Neuronal stem cell (in vitro differentiated cells): ENCODE results near the gene HIVEP2.

ENCODE experiments used
- DNase-seq: peaks from one replicate; pipeline ENCODE4 v3.0.0-alpha.2; 2013; ENCODE audit warnings: low spot score
- H2AFZ ChIP-seq: one replicate; pipeline ENCODE4 v1.6.1; 2013; ENCODE audit warnings: mild to moderate bottlenecking, low read length, inconsistent platforms
- H2AK5ac ChIP-seq: 2 replicates; pipeline ENCODE4 v1.6.1; 2013; ENCODE audit warnings: low read depth, mild to moderate bottlenecking, inconsistent platforms, low read length, moderate library complexity, mixed read lengths
- H2BK120ac ChIP-seq: 2 replicates; pipeline ENCODE4 v1.6.1; 2013; ENCODE audit warnings: low read depth, mild to moderate bottlenecking, inconsistent platforms, low read length, moderate library complexity, mixed read lengths
- H2BK12ac ChIP-seq: one replicate; pipeline ENCODE4 v1.6.1; 2013; ENCODE audit warnings: low read length, inconsistent platforms
- H2BK15ac ChIP-seq: 2 replicates; pipeline ENCODE4 v1.6.1; 2013; ENCODE audit warnings: mild to moderate bottlenecking, low read length, inconsistent platforms, mixed read lengths
- H2BK5ac ChIP-seq: one replicate; pipeline ENCODE4 v1.6.1; 2013; ENCODE audit warnings: inconsistent platforms, mild to moderate bottlenecking, low read length, moderate library complexity
- H3K14ac ChIP-seq: one replicate; pipeline ENCODE4 v1.6.1; 2013; ENCODE audit warnings: low read length, inconsistent platforms
- H3K18ac ChIP-seq: 2 replicates; pipeline ENCODE4 v1.6.1; 2013; ENCODE audit warnings: low read length, inconsistent platforms
- H3K23ac ChIP-seq: 2 replicates; pipeline ENCODE4 v1.6.1; 2013; ENCODE audit warnings: low read depth, mild to moderate bottlenecking, mixed read lengths, low read length, inconsistent platforms; ENCODE audit not compliant: poor library complexity
- H3K27ac ChIP-seq: replicated peaks from 3 replicates; pipeline ENCODE4 v1.5.1; 2013; ENCODE audit warnings: low read length, inconsistent platforms
- H3K27me3 ChIP-seq, 3 experiments: 2 replicates each; pipeline ENCODE4 v1.6.1; 2013; ENCODE audit warnings: low read length in 3 of 3, mild to moderate bottlenecking in 2 of 3, inconsistent platforms in 1 of 3, low read depth in 1 of 3, mixed read lengths in 1 of 3, moderate library complexity in 1 of 3; ENCODE audit not compliant: control insufficient read depth in 3 of 3, insufficient read depth in 3 of 3
- H3K36me3 ChIP-seq, 2 donors: replicated peaks in 1 of 2; 2 replicates each; pipeline ENCODE4 v1.6.1; 2013; ENCODE audit warnings: low read length in 2 of 2; ENCODE audit not compliant: control insufficient read depth in 2 of 2, insufficient read depth in 2 of 2
- H3K4ac ChIP-seq: 2 replicates; pipeline ENCODE4 v1.6.1; 2013; ENCODE audit warnings: inconsistent platforms, mild to moderate bottlenecking, low read length, moderate library complexity
- H3K4me1 ChIP-seq, 2 donors: 1 replicate in 1 of 2; 2 replicates in 1 of 2; pipeline ENCODE4 v1.6.1; 2013; ENCODE audit warnings: low read length in 2 of 2, low read depth in 1 of 2; ENCODE audit not compliant: control insufficient read depth in 2 of 2, insufficient read depth in 1 of 2
- H3K4me2 ChIP-seq: one replicate; pipeline ENCODE4 v1.6.1; 2013; ENCODE audit warnings: mild to moderate bottlenecking, low read length, inconsistent platforms; ENCODE audit not compliant: insufficient read depth, poor library complexity, severe bottlenecking
- H3K4me3 ChIP-seq, 2 donors: 2 replicates each; pipeline ENCODE4 v1.5.1; 2013; ENCODE audit warnings: low read length in 2 of 2, mild to moderate bottlenecking in 2 of 2, inconsistent platforms in 1 of 2, moderate library complexity in 1 of 2
- H3K79me1 ChIP-seq: one replicate; pipeline ENCODE4 v1.6.1; 2013; ENCODE audit warnings: low read depth, mild to moderate bottlenecking, inconsistent platforms, low read length, moderate library complexity
- H3K9ac ChIP-seq: one replicate; pipeline ENCODE4 v1.6.1; 2013; ENCODE audit warnings: mild to moderate bottlenecking, low read depth, low read length, inconsistent platforms; ENCODE audit not compliant: poor library complexity
- H3K9me3 ChIP-seq, 2 donors: replicated peaks in 1 of 2; 2 replicates each; pipeline versions ENCODE3 to v1.6.1; 2013; ENCODE audit warnings: low read length in 2 of 2, mild to moderate bottlenecking in 2 of 2, inconsistent platforms in 1 of 2, low read depth in 1 of 2, mixed read lengths in 1 of 2, moderate library complexity in 1 of 2; ENCODE audit not compliant: control insufficient read depth in 2 of 2, insufficient read depth in 1 of 2
- H4K8ac ChIP-seq: one replicate; pipeline ENCODE4 v1.6.1; 2013; ENCODE audit warnings: low read depth, mild to moderate bottlenecking, inconsistent platforms, low read length, moderate library complexity
- H4K91ac ChIP-seq: one replicate; pipeline ENCODE4 v1.6.1; 2013; ENCODE audit warnings: low read length, low read depth, mild to moderate bottlenecking, inconsistent platforms; ENCODE audit not compliant: poor library complexity
- WGBS, 2 donors: extraction: QIAGEN DNeasy Blood & Tissue Kit; methylation state at CpG; one replicate each; pipeline ENCODE4 v1.1.7; 2013; ENCODE audit warnings: missing lambda C conversion rate in 2 of 2, mixed read lengths in 1 of 2; ENCODE audit not compliant: insufficient read length in 2 of 2, insufficient replicate concordance in 1 of 2; ENCODE audit errors: extremely low coverage in 2 of 2; 5-methylcytosine and 5-hydroxymethylcytosine counted together

Gene HIVEP2

GRCh38 chr6:142738035-142738396 is 207.0 kb downstream of the HIVEP2 start:
- Histone ChIP-seq H3K23ac (no peak overlapping the region), H3K4me1 (peaks cover 0 to 1% of the 10 kb centered on the region in 2 donors), H3K79me1 (no peaks in the 10 kb centered on the region), H4K8ac (no peak overlapping the region), H3K4ac (no peak overlapping the region), H4K91ac (no peak overlapping the region), H3K4me2 (no peak overlapping the region), H3K4me3 (no peak overlapping the region), H3K36me3 (no peaks in the 10 kb centered on the region), H3K27ac (no peak overlapping the region), H2BK5ac (no peak overlapping the region), H3K9ac (no peak overlapping the region), H3K18ac (no peak overlapping the region), H3K14ac (no peak overlapping the region), H3K9me3 (no peaks in the 10 kb centered on the region), H3K27me3 (no peaks in the 10 kb centered on the region), H2AK5ac (no peak overlapping the region), H2BK120ac (no peak overlapping the region), H2BK15ac (no peak overlapping the region), H2AFZ (no peak overlapping the region), H2BK12ac (no peak overlapping the region)
- DNase-seq: no peak
- WGBS, 2 donors: no CpG with 5 or more reads among the region's 4 CpGs

- H2BK120ac ChIP-seq: no peak overlapping the region
- H4K91ac ChIP-seq: no peak overlapping the region
- no peak overlapping the region for H3K4me3 ChIP-seq
- no peaks in the 10 kb centered on the region for H3K9me3 ChIP-seq
- no peak overlapping the region for H3K27ac ChIP-seq
- WGBS, 2 donors: no CpG with 5 or more reads among the region's 3 CpGs
- H2BK12ac ChIP-seq: no peak overlapping the region
- no peak overlapping the region for H2BK5ac ChIP-seq
- peaks cover 0 to 1% of the 10 kb centered on the region in 2 donors for H3K4me1 ChIP-seq
- no peak overlapping the region for H2AFZ ChIP-seq
- H3K36me3 ChIP-seq: no peaks in the 10 kb centered on the region
- no peak overlapping the region for H2BK15ac ChIP-seq
- H3K27me3 ChIP-seq: no peaks in the 10 kb centered on the region
- no peak overlapping the region for H4K8ac ChIP-seq
- H3K18ac ChIP-seq: no peak overlapping the region
- no peaks in the 10 kb centered on the region for H3K79me1 ChIP-seq
- H3K4me2 ChIP-seq: no peak overlapping the region
- no peak overlapping the region for H3K9ac ChIP-seq
- DNase-seq: no peak
- H2AK5ac ChIP-seq: no peak overlapping the region
- H3K14ac ChIP-seq: no peak overlapping the region
- no peak overlapping the region for H3K4ac ChIP-seq
- no peak overlapping the region for H3K23ac ChIP-seq
These were observed 207.5 kb downstream of the HIVEP2 start for GRCh38 chr6:142737368-142738034.

- H3K4ac ChIP-seq: no peak overlapping the region
- H3K36me3 ChIP-seq: no peaks in the 10 kb centered on the region
- H3K18ac ChIP-seq: no peak overlapping the region
- no peak overlapping the region for H3K23ac ChIP-seq
- WGBS, 2 donors: no CpG with 5 or more reads among the region's 4 CpGs
- H3K9me3 ChIP-seq: no peaks in the 10 kb centered on the region
- no peak overlapping the region for H3K27ac ChIP-seq
- H2AK5ac ChIP-seq: no peak overlapping the region
- H3K4me2 ChIP-seq: no peak overlapping the region
- no peaks in the 10 kb centered on the region for H3K79me1 ChIP-seq
- H3K4me1 ChIP-seq: peaks cover 0 to 1% of the 10 kb centered on the region in 2 donors
- H2AFZ ChIP-seq: no peak overlapping the region
- H3K14ac ChIP-seq: no peak overlapping the region
- H4K8ac ChIP-seq: no peak overlapping the region
- no peak overlapping the region for H3K9ac ChIP-seq
- DNase-seq: no peak
- no peak overlapping the region for H2BK12ac ChIP-seq
- no peak overlapping the region for H3K4me3 ChIP-seq
- no peaks in the 10 kb centered on the region for H3K27me3 ChIP-seq
- H2BK120ac ChIP-seq: no peak overlapping the region
- H4K91ac ChIP-seq: no peak overlapping the region
- no peak overlapping the region for H2BK15ac ChIP-seq
- H2BK5ac ChIP-seq: no peak overlapping the region
These were observed 209.8 kb downstream of the HIVEP2 start for GRCh38 chr6:142735204-142735603.

GRCh38 chr6:142732790-142733189 is 212.2 kb downstream of the HIVEP2 start:
- Histone ChIP-seq H3K27ac (no peak overlapping the region), H3K4me1 (peaks cover 0 to 1% of the 10 kb centered on the region in 2 donors), H2BK5ac (no peak overlapping the region), H3K14ac (no peak overlapping the region), H2BK12ac (no peak overlapping the region), H3K18ac (no peak overlapping the region), H2BK120ac (no peak overlapping the region), H3K9me3 (no peaks in the 10 kb centered on the region), H2AFZ (no peak overlapping the region), H3K4me3 (no peak overlapping the region), H3K36me3 (no peaks in the 10 kb centered on the region), H3K23ac (no peak overlapping the region), H2BK15ac (no peak overlapping the region), H3K4ac (no peak overlapping the region), H3K79me1 (no peaks in the 10 kb centered on the region), H3K4me2 (no peak overlapping the region), H4K8ac (no peak overlapping the region), H2AK5ac (no peak overlapping the region), H3K9ac (no peak overlapping the region), H4K91ac (no peak overlapping the region), H3K27me3 (peaks cover 0 to 3% (median 0%) of the 10 kb centered on the region in 3 experiments)
- no peak for DNase-seq
